T1000 (cell line): Measurements from ENCODE around the gene SLC34A3.

Experiments
- DNase-seq: peaks from one replicate; lab custom pipeline; 2025; ENCODE audit warnings: mixed read lengths; lab: John Stamatoyannopoulos, UW

Gene SLC34A3

DNA sequence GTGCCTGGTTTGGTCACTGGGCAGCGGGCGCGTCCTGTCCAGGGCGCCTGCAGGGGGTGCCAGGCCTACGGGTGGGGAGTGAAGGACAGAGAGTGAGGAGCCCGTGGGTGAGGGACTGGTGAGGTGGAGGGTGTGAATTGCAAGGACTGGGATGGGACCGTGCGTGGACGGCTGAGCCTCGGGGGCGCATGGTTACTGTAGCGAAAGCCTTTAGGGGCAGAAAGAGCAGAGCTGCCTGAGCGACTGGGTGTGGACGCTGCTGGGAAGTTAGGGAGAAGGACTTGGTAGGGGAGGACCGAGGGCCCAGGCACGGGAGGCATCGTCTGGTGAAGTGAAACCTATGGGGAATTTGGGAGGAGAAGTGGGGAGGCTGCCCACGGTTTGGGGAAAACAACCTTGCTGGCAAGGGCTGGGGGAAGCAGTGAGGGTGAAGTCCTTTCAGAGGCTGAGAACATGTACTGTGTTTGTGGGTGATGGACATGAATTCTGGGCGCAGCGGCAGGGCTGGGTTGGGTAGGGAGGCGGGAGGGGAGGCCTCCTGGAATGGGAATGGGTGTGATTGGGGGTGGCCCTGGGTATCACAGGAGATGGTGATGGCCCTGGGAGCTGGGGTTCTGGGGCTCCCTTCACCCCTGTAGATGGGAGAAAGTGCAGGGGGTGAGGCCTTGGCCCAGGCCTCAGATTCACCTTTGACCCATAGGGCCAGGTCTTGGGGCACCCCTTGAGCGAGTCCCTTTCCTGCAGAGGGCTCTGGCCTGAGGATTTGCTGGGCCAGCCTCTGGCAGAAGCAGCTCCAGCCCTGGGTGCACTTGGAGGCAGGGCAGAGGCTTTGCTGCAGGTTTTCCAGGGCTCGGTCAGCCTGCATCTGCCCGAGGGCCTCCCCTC, 45.1 kb downstream of the SLC34A3 start:
- no peak for DNase-seq

DNA sequence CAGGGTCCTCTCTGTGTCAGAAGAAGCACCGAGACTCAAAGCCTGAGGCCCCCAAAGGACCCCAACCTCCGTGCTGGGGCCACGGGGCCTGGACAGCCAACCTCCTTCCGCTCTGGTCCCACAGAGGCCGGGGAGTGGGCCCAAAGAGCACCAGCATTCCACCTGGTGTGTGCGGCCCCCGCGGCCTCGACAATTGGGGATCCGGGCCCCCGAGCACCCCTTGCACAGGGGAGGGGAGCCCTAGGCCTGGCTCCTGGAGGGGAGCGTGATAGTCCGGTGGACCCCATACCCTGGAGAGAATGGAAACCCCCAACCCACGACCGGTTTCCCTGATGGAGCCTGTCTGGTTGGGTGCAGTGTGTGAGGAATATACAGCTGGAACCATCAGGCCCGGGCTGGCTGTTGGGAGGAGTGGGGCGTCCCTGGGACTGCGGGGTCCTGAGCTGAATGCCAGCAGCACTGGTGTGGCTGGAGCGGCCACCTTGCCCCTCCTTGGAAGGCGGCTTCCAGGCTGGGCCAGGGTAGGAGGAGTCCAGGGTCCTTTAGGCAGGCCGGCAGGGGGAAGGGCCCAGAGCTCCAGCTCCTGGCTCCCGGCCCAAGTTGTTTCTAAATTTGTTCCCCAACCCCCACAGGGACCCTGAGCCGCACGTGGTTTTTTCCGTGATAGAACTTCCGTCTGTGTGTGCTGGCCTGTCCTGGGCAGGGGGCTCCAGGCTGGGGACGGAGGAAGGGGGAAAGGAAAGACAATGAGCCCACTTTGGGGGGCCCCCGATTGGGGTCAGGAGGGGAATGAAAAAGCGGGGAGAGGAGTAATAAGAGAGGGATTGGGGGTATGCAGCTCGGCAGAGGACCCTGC, 46.0 kb downstream of the SLC34A3 start:
- no peak for DNase-seq

DNA sequence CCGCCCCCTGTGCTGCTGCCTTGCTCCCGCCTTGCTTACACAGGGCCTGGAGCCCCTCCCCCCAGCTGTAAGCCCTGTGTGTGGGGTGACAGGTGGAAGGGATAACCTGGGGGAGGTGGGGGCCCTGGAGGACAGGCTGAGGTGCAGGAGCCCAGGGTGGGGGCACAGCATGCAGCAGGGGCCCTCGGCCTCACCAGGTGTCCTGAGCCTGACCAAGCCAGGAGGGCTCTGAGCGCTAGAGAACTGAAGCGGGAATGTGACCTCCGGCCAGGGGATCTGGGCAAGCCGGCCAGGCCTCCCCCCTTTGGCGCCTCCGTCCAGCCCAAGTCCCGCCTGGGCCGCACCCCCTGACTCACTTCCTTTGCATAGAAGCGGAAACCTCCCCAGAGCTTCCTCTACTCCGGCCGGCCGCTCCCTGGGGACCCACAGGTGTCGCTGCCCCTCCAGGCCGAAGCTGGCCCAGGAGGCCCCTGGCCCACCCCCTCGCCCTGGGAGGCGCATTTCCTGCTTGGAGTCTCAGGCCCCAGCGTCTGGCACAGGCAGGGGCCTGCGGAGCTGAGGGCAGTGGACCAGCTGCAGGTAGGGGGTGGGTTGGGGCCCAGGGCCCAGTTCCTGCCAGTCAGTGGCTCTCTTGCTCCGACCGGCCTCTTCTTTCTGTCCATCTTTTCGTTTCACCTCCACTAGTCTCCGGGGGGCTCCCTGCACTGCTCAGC, 46.8 kb downstream of the SLC34A3 start, which contains the start of gene TOR4A:
TOR4A (plus strand) TSS at position 398 of the 713 bp plus-strand sequence. CDS start 964 bp downstream, outside the sequence.
- DNase-seq: peak; percentile 50

DNA sequence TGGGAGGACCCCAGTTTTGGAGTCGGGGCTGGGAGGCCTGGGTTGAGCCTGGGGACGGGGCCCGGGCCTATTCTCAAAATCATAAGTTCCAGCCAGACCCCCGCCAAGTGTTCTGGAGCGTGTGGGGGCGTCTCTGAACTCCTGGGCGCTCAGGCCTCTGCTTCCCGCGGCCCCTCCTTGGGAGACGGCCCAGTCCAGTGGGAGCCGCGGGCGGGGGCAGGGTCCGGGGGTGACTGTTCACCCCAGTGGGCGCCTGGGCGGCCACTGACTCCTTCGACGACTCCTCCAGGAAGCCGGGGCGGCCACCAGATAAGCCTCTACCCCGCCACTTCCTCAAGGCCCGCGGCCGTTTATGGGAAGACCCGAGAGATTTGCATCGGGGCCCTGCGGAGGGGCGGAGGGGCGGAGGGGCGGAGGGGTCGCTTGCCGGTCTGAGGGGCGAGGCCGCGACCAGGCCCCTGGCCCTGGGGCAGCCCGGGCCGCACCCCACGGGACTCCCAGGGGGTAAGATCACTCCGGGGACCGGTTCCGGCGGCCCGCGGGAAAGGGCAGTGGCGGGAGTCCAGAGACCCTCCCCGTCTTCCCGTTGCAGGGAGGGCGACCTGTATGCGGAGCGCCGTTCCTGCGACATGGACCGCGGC, 47.5 kb downstream of the SLC34A3 start:
- no peak for DNase-seq

DNA sequence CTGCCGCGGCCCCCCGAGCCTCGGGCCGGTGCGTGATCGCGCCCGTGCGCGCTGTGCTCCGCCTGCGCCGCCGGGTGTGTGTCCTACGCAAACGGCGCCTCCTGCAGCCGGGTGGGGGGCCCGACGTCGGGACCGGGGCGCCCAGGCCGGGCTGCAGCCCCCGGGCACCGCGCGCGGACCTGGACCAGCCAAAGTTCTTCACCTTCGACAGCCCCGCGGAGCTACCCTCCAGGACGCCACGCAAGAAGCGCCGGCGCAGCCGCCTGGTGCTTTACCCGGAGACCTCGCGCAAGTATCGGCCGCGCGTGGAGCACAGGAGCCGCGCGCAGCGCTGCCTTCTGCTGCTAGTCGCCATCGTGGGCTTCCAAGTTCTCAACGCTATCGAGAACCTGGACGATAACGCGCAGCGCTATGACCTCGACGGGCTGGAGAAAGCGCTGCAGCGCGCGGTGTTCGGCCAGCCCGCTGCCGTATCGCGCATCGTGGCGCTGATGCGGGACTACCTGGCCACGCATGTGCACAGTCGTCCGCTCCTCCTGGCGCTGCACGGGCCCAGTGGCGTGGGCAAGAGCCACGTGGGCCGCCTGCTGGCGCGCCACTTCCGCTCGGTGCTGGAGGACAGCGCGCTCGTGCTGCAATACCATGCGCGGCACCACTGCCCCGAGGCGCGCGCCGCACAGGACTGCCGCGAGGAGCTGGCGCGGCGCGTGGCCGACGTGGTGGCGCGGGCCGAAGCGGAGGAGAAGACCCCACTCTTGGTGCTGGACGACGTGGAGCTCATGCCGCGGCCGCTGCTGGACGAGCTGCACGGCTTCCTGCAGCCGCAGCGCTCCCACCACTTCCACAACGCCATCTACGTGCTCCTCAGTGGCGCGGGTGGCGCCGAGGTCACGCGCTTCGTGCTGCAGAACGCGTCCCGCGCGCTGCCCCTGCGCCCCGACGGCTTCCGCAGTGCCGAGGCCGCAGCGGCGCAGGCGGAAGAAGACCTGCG, 48.3 kb downstream of the SLC34A3 start:
- no peak for DNase-seq

DNA sequence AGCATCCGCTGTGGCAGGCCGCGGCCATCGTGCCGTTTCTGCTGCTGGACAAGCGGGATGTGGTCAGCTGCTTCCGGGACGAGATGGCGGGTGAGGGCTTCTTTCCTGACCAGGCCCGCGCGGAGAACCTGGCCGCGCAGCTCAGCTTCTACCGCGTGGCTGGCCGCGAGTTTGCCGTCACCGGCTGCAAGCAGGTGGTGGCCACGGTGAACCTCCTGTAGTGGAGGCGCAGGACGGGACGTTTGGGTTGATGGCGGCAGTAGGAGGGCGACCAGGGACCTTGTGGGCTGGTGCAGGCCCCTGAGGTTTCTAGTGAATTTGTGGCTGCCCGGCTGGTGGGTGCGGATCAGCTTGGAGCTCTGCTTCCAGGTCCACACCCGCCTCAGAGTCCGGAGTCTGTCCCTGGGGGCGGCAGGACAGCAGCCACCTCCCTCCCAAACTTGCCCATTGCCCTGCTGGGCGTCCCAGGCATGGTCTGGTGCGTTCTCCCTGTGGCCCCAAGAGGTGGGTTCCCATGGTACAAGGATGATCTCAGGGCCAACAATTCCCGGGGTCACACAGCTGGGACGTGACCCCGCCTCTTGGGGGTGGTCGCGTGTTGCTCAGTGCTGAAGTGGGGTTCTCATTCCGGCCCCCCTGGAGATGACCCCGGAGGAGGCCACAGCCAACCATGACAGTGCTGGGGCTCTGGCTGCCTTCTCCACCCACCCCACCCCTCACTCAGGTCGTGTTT, 49.2 kb downstream of the SLC34A3 start:
- no peak for DNase-seq

DNA sequence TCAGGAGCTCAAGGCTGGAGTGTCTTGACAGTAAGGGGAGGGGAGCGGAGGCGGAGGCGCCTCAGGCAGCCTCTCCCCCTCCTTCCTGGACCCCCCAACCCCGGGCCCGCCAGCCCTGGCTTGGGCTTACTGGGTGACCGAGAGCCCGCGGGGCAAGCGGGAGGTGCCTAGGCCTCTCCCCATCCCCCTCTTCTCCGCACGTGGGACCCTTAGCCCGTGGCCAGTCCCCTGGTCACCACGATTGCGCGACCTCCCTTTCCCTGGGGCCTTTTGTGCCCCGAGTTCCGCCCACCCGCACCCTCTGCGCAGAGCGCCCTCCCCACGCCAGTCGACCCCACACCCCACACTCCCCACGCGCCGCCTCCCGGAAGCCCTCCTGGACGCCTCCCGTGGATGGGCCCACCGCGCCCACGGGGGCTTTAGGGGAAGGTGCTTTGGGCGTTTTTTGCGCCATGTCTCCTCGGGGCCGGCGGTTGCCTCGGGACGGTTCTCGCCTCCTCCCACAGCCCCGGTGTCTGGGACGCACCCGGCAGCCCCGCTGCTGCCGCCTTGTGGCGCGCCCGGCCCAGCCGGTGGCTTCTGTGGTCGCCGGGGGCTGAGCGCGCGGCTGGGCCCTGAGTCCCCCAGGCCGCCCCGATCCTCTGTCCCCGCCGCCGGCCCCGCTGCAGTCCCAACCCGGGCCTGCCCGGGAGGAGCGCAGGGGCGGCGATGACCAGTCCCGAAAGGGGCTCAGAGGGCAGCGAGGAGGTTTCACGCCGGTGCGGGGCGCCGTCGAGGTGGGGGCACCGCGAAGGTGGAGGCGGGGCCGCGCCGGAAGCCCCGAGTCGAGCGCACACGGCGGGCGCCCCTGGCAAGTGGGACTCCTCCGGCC, 50.0 kb downstream of the SLC34A3 start:
- DNase-seq: no peak

DNA sequence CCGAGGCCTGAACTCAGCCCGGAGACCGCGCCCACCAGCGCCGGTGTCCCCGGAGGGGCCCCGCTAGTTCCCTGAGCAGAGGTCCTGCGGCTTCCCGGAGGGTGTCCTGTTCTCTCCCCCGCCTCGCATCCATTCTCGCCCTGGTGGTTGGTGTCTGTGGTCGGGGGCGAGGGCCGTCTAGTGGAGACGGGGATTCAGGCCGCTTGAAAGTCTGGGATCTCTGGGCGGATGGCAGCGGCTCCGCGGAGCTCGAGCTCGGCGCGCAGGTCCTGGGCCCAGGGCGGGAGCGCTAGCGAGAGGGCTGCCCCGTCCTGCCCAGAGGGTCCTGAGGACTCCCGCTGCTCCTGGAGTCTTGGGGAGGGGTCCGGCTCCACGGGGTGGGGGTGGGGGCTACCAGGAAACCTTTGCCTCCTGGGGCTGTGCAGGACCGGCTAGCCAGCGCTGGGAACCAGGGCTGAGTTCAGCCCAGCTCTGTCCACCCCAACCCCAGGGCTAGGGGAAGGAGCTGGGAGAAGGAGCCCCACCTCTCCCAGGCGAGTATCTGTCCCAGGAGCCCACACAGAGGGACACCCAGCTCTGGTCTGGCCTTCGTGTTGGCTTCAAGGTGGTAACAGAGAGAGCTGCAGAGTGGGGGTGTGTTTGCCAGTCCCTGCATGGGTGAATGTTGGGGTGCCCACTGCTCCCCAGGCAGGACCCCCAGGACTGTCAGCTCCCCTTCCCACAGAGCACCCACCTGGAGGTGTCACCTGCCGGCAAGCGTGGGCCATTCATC, 50.8 kb downstream of the SLC34A3 start:
- no peak for DNase-seq
